Measurements from ENCODE around the gene RPS6KA5.
"Not testable (repeated sequence)": the region's sequence is repeated elsewhere in the genome, so short reads cannot be mapped to it uniquely, and the experiment has no call there.

RPS6KA5 gene

GRCh38 chr14:90962505-90963109 is 97.8 kb downstream of the RPS6KA5 start:
- FAIRE-seq: no peak
- DNase-seq (ENCODE audit: insufficient read length, low spot score): no peak
- no peak for TF ChIP-seq CTCF (IDR thresholded peaks at IDR 0.05; ENCODE audit: insufficient read depth, missing control alignments)

DNA sequence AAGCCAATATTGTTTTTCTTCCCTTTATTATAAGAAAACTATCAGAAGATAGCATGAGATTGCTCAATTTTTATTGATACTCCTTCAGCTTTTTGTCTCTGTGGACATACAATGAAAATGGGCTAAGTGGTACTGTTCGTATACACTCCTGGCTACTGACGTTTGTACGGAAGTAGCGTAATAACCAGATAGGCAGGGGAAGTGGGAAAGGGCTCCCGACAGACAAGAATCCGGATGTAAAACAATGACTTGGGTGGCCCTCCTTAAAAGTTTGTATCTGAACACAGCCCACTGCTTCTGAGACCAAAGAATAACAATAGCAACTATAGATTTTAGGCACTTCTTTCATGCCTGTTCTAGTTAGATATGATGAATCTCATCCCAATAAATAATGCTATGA is 99.6 kb downstream of the RPS6KA5 start:
- TF ChIP-seq CTCF (IDR thresholded peaks at IDR 0.05; ENCODE audit: insufficient read depth, missing control alignments): no peak
- no peak for FAIRE-seq
- DNase-seq (ENCODE audit: insufficient read length, low spot score): no peak

DNA sequence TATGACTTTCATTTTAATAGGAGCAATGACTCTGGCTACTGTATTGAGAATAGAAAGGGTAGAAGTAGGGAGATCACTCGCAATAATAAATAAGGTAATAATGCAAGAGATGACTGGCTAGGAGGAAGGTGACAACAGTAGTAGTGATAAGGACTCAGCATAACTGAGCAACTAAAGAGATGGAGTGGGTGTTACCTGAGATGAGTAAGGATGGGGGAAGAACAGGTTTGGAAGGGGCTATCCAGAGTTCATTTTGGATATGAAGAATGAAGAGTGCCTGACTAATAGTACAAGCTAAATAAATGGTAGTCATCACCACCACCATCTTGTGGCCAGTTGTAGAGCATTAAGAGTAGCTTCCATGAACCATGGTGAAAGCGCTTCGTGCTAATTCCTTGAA is 101.1 kb downstream of the RPS6KA5 start:
- DNase-seq (ENCODE audit: insufficient read length, low spot score) (no peak), FAIRE-seq (no peak)
- no peak for TF ChIP-seq CTCF (IDR thresholded peaks at IDR 0.05; ENCODE audit: insufficient read depth, missing control alignments)

GRCh38 chr14:90956273-90956672 is 104.2 kb downstream of the RPS6KA5 start:
- no peak for FAIRE-seq
- DNase-seq (ENCODE audit: insufficient read length, low spot score): no peak
- TF ChIP-seq CTCF (IDR thresholded peaks at IDR 0.05; ENCODE audit: insufficient read depth, missing control alignments): no peak

DNA sequence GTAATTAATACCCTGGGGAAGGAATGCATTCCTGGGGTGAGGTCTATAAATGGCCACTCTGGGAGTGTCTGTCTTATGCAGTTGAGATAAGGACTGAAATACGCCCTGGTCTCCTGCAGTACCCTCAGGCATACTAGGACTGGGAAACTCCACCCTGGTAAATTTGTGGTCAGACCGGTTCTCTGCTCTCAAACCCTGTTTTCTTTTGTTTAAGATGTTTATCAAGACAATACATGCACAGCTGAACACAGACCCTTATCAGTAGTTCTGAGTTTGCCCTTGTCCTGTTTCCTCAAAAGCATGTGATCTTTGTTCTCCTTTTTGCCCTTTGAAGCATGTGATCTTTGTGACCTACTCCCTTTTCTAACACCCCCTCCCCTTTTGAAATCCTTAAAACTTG is 106.8 kb downstream of the RPS6KA5 start:
- DNase-seq (ENCODE audit: insufficient read length, low spot score); FAIRE-seq: not testable (repeated sequence)

DNA sequence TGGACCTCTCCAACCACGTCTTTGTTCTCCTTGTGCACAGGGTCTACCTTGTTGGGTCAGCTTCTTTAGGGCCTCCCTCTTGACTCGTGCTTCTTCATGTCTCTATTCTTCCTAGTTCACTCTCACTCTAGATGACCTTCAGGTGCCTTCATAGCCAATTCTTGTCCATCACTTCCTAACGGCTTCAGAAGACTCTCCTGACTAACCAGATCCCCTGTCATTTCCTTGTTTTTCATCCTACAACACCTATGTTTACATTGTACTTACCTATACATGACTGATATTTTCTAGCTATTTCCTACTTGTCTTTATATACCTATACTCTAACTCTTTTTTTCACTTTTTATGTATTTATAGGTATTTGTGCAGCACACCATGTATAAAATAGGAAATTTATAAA is 117.1 kb downstream of the RPS6KA5 start:
- FAIRE-seq: no peak
- no peak for TF ChIP-seq CTCF (IDR thresholded peaks at IDR 0.05; ENCODE audit: insufficient read depth, missing control alignments)
- DNase-seq (ENCODE audit: insufficient read length, low spot score): no peak

DNA sequence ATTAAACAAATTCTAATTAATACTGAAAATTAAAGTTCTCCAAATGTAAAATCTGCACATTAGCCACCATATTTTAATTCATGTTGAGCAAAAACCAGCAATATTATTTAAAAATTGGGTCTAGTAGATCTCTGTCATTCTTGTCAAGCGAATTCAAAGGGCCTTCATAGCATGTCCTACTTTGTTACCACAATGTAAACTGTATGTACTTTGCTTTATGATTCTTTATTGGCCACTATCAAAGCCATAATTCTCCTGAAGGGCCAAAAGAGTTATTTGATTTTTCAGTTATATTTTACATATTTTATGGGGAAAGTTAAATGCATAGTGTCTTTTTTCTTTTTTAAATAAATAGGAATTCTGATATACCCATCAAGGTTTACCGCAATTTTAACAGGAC is 117.9 kb downstream of the RPS6KA5 start:
- no peak for TF ChIP-seq CTCF (IDR thresholded peaks at IDR 0.05; ENCODE audit: insufficient read depth, missing control alignments)
- FAIRE-seq (no peak), DNase-seq (ENCODE audit: insufficient read length, low spot score) (no peak)

DNA sequence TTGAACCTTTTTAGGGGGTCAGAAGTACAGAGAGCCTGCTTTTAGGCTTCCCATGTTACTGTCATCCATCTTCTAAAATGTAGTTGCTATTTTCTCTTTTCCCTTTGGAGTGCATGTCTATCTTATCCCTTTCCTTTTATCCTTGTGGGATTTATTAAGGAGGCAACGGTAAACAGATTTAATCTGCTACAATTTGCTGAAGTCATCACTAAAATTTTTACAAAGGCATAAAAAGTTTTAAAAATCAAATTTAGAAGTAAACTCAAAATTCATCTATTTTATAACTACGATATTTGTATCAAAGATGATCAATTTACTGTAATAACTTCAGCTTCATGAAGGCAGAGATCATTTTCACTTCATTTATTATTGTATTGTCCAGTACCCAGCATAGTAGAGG is 118.7 kb downstream of the RPS6KA5 start:
- no peak for FAIRE-seq
- DNase-seq (ENCODE audit: insufficient read length, low spot score): no peak
- TF ChIP-seq CTCF (IDR thresholded peaks at IDR 0.05; ENCODE audit: insufficient read depth, missing control alignments): no peak

Data from D721Med (cell line).